Smooth muscle cell (in vitro differentiated cells): ENCODE measurements around the gene BRD9. TPM values are rescaled to one million over a fixed set of nuclear protein-coding genes. Genes with fewer than 3 reads are reported as not detected.

Experiments
- DNase-seq: peaks from one replicate; lab custom pipeline; 2025; ENCODE audit not compliant: unreplicated experiment; lab: John Stamatoyannopoulos, UW
- H2AFZ ChIP-seq: fragments of 200-600 bp; sonication (generic); 2 replicates; pipeline ENCODE4 v1.6.0; 2016; ENCODE audit warnings: antibody characterized with exemption, low read depth, mild to moderate bottlenecking
- H3F3A ChIP-seq: fragments of 200-600 bp; sonication (generic); 2 replicates; pipeline ENCODE4 v1.6.0; 2017; ENCODE audit warnings: antibody characterized with exemption, low read depth
- H3K27ac ChIP-seq: fragments of 200-600 bp; sonication (generic); 2 replicates; pipeline ENCODE4 v1.5.1; 2016; ENCODE audit warnings: low read depth, mild to moderate bottlenecking
- H3K27me3 ChIP-seq: fragments of 200-600 bp; sonication (generic); 2 replicates; pipeline ENCODE4 v1.6.1; 2016; ENCODE audit warnings: low read depth, mild to moderate bottlenecking
- H3K36me3 ChIP-seq: fragments of 200-600 bp; sonication (generic); 2 replicates; pipeline ENCODE4 v1.5.1; 2016; ENCODE audit warnings: low read depth
- H3K4me1 ChIP-seq: fragments of 200-600 bp; sonication (generic); 2 replicates; pipeline ENCODE4 v1.5.1; 2016; ENCODE audit warnings: low read depth
- H3K4me2 ChIP-seq: fragments of 200-600 bp; sonication (generic); 2 replicates; pipeline ENCODE4 v1.6.0; 2016; ENCODE audit warnings: mild to moderate bottlenecking
- H3K4me3 ChIP-seq: fragments of 200-600 bp; sonication (generic); 2 replicates; pipeline ENCODE4 v1.5.1; 2016; ENCODE audit warnings: mild to moderate bottlenecking
- H3K79me2 ChIP-seq: fragments of 200-600 bp; sonication (generic); 2 replicates; pipeline ENCODE4 v1.6.0; 2016; ENCODE audit warnings: low read depth, mild to moderate bottlenecking
- H3K9ac ChIP-seq: fragments of 200-600 bp; sonication (generic); 2 replicates; pipeline ENCODE4 v1.6.0; 2016; ENCODE audit warnings: low read depth
- H3K9me3 ChIP-seq: fragments of 200-600 bp; sonication (generic); replicated peaks from 2 replicates; pipeline ENCODE4 v1.5.1; 2016; ENCODE audit warnings: low read depth
- H4K20me1 ChIP-seq: fragments of 200-600 bp; sonication (generic); 2 replicates; pipeline ENCODE4 v1.6.0; 2016; ENCODE audit warnings: low read depth
- CTCF ChIP-seq: fragments of 200-600 bp; sonication (generic); IDR thresholded peaks from 2 replicates; pipeline ENCODE4 v1.5.1; 2017; ENCODE audit warnings: borderline replicate concordance, mild to moderate bottlenecking, antibody characterized with exemption; ENCODE audit not compliant: insufficient read depth, poor library complexity, severe bottlenecking
- WGBS: methylation state at CpG from one replicate; pipeline ENCODE4 v1.1.7; 2016; ENCODE audit warnings: low lambda C conversion rate; 5-methylcytosine and 5-hydroxymethylcytosine counted together
- polyA plus RNA-seq: library from polyadenylated mRNA; unstranded; fragments of >200 nt; fragmentation: Nextera tagmentation; extraction: Ambion mirVana; gene quantifications from 2 replicates; pipeline ENCODE4 v1.2.1, GENCODE V29; 2016
- total RNA-seq: library from RNA; depleted of rRNA; stranded (reverse); fragments of >200 nt; gene quantifications from 2 replicates; pipeline ENCODE4 v1.2.3, GENCODE V29; 2014

BRD9 gene
- total and polyA plus RNA-seq, 2 experiments from 2014 or later: 17.1 to 17.8 TPM

DNA sequence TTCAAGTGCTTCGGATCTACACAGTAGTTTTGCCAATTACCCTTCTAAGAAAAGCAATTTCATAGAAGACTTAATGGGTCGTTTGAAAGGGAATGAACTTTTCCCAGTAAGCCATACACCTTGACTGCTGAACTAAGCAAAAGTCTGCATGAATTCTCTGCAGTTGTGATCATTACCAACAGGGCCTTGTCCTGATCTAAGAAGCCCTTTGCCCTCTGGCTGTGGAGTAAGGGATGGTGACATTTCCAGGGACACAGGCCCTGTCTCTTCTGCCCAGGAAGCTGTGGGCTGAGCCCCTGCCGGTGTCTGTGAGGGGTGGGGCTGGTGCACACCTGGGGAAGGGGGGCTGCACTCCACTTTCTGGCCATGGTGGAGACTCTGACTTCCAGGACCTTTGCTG, 72.4 kb downstream of the BRD9 start:
- no peaks in the 10 kb centered on the region for H3K36me3 ChIP-seq
- no peaks in the 10 kb centered on the region for H3K79me2 ChIP-seq
- no peak overlapping the region for H3K4me2 ChIP-seq
- no peak overlapping the region for H3K9ac ChIP-seq
- 97% methylated on average over 3 of the region's 3 CpGs for WGBS
- H3K4me1 ChIP-seq: no peaks in the 10 kb centered on the region
- H3F3A ChIP-seq: no peaks in the 10 kb centered on the region
- no peaks in the 10 kb centered on the region for H3K27me3 ChIP-seq
- no peak overlapping the region for H2AFZ ChIP-seq
- no peak for DNase-seq
- no peak overlapping the region for H3K4me3 ChIP-seq
- H3K27ac ChIP-seq: no peak overlapping the region
- H4K20me1 ChIP-seq: no peaks in the 10 kb centered on the region
- H3K9me3 ChIP-seq: no peaks in the 10 kb centered on the region
- TF ChIP-seq CTCF: no peak

- Histone ChIP-seq H3K27ac (no peak overlapping the region), H3K36me3 (no peaks in the 10 kb centered on the region), H3K4me1 (no peaks in the 10 kb centered on the region), H3K9me3 (no peaks in the 10 kb centered on the region), H3K79me2 (no peaks in the 10 kb centered on the region), H3K27me3 (no peaks in the 10 kb centered on the region), H4K20me1 (no peaks in the 10 kb centered on the region), H3K4me3 (no peak overlapping the region), H2AFZ (no peak overlapping the region), H3K9ac (no peak overlapping the region), H3K4me2 (no peak overlapping the region), H3F3A (no peaks in the 10 kb centered on the region)
- 98% methylated on average over 3 of the region's 3 CpGs for WGBS
- DNase-seq: no peak
- TF ChIP-seq CTCF: no peak
Observed at GRCh38 chr5:819078-819477, 73.5 kb downstream of the BRD9 start.

DNA sequence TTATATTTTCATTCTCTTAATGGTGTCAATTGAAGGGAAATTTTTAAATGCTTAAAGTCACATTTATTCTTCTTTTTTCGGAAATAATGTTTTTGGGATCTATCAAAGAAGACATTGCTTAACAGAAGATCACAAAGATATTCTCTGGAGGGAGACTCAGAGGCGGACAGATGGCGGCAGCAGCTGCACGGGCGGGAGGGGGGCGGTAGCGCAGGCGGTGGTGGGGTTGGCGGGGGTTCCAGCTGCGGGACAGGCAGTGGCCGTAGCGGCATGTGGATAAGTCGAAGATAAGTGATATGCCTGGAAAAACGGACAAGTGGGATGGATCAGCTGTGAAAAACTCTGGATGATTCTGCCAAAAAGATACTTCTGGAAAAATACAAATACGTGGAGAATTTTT, 76.4 kb downstream of the BRD9 start:
- Histone ChIP-seq H3K27me3 (no peaks in the 10 kb centered on the region), H3K9me3 (no peaks in the 10 kb centered on the region), H3K4me3 (no peak overlapping the region), H3K36me3 (no peaks in the 10 kb centered on the region), H3K79me2 (no peaks in the 10 kb centered on the region), H4K20me1 (no peaks in the 10 kb centered on the region), H3K27ac (no peak overlapping the region), H3K9ac (no peak overlapping the region), H3K4me1 (no peaks in the 10 kb centered on the region), H3F3A (no peaks in the 10 kb centered on the region), H3K4me2 (no peak overlapping the region), H2AFZ (no peak overlapping the region)
- no peak for TF ChIP-seq CTCF
- WGBS: 95% methylated on average over 15 of the region's 15 CpGs
- no peak for DNase-seq

DNA sequence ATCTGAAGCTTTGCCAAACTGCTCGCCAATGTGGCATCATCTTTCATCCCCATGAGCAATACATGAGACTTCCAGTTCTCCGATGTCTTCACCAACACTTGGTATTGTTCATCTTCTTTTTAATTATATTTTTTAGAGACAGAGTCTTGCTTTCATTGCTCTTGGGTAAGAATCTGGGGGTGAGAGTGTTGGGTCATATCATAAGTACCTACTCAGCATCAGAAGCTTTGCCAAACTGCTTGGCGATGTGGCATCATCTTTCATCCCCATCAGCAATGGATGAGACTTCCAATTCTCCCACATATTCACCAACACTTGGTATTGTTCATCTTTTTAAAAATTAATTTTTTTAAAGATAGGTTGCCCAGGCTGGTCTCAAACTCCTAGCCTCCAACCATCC, 77.2 kb downstream of the BRD9 start:
- no peak for DNase-seq

More for the DNA sequence above, 77.2 kb downstream of the BRD9 start:
- H3K9me3 ChIP-seq: no peaks in the 10 kb centered on the region
- no peak overlapping the region for H3K9ac ChIP-seq
- H3K27ac ChIP-seq: no peak overlapping the region
- no peak overlapping the region for H3K4me2 ChIP-seq
- whole genome bisulfite sequencing: 91% methylated on average over 3 of the region's 3 CpGs
- no peak for TF ChIP-seq CTCF
- H3K4me1 ChIP-seq: no peaks in the 10 kb centered on the region
- no peaks in the 10 kb centered on the region for H3F3A ChIP-seq
- H3K79me2 ChIP-seq: no peaks in the 10 kb centered on the region
- H3K36me3 ChIP-seq: no peaks in the 10 kb centered on the region
- no peak overlapping the region for H2AFZ ChIP-seq
- no peak overlapping the region for H3K4me3 ChIP-seq
- H4K20me1 ChIP-seq: no peaks in the 10 kb centered on the region
- H3K27me3 ChIP-seq: no peaks in the 10 kb centered on the region
